GM12878 (cell line): Measurements from ENCODE around the gene KRT75. TPM values are rescaled to one million over a fixed set of nuclear protein-coding genes. Genes with fewer than 3 reads are reported as not detected.

ENCODE experiments used
- ATAC-seq: fragments of 200-7000 bp; cut with Tn5 transposase; 3 replicates; pipeline ENCODE4 v1.9.1; 2020; ENCODE audit warnings: mild to moderate bottlenecking, moderate library complexity
- BruUV-seq: library from RNA; stranded (reverse); fragments of 400-500 nt; replicated peaks from 2 replicates; lab custom pipeline; 2021; lab: Mats Ljungman, UMichigan
- CTCF ChIA-PET: fragments of 300-600 bp; sonication (Branson Sonifier 250); formaldehyde crosslinking; extraction: SDS; loops from one replicate; lab custom pipeline; 2021; ENCODE audit warnings: inconsistent platforms; lab: Yijun Ruan, JAX
- POLR2A ChIA-PET: fragments of 350-600 bp; formaldehyde crosslinking; extraction: SDS; loops from one replicate; lab custom pipeline; 2021; ENCODE audit warnings: inconsistent platforms; lab: Charles Lee
- RAD21 ChIA-PET: fragments of 300-600 bp; sonication (Branson Sonifier 250); formaldehyde crosslinking; loops from one replicate; lab custom pipeline; 2023; ENCODE audit warnings: antibody characterized with exemption; ENCODE audit not compliant: unreplicated experiment; lab: Charles Lee
- SMC1A ChIA-PET: fragments of 300-600 bp; sonication (Branson Sonifier 250); formaldehyde crosslinking; loops from one replicate; lab custom pipeline; 2023; ENCODE audit not compliant: unreplicated experiment, uncharacterized antibody; lab: Charles Lee
- DNase-seq: peaks from one replicate; pipeline ENCODE4 v3.0.0-alpha.2; 2011; ENCODE audit warnings: low read depth, low spot score
- FAIRE-seq: peaks from 3 replicates; lab custom pipeline; 2011; peaks lifted over from hg19 to GRCh38; lab: Jason Lieb, UNC
- H2AFZ ChIP-seq: 2 replicates; pipeline ENCODE4 v1.6.0; 2011; ENCODE audit warnings: low read depth, low read length, control low read depth; ENCODE audit not compliant: control insufficient read depth
- H3K27ac ChIP-seq: 2 replicates; pipeline ENCODE4 v1.5.1; 2011; ENCODE audit warnings: control low read depth; ENCODE audit not compliant: control insufficient read depth, insufficient read depth
- H3K27me3 ChIP-seq, 2 experiments: replicated peaks in 1 of 2; 2 replicates each; pipeline versions ENCODE4 v1.6.0 to v1.6.1; 2011; ENCODE audit warnings: low read length in 1 of 2; ENCODE audit not compliant: control insufficient read depth in 2 of 2, insufficient read depth in 2 of 2
- H3K36me3 ChIP-seq, 2 experiments: 2 replicates each; pipeline ENCODE4 v1.5.1; 2011; ENCODE audit warnings: low read length in 1 of 2; ENCODE audit not compliant: control insufficient read depth in 2 of 2, insufficient read depth in 2 of 2
- H3K4me1 ChIP-seq: 2 replicates; pipeline ENCODE4 v1.6.1; 2011; ENCODE audit warnings: mild to moderate bottlenecking, low read length, moderate library complexity, mixed read lengths; ENCODE audit not compliant: control insufficient read depth, insufficient read depth
- H3K4me2 ChIP-seq: 2 replicates; pipeline ENCODE4 v1.6.0; 2011; ENCODE audit warnings: control low read depth; ENCODE audit not compliant: control insufficient read depth, insufficient read depth
- H3K4me3 ChIP-seq: fragments of 200-600 bp; sonication (generic); 2 replicates; pipeline ENCODE4 v1.5.1; 2016
- H3K79me2 ChIP-seq: 2 replicates; pipeline ENCODE4 v1.6.0; 2011; ENCODE audit warnings: low read length; ENCODE audit not compliant: control insufficient read depth, insufficient read depth
- H3K9ac ChIP-seq: 2 replicates; pipeline ENCODE4 v1.8.0; 2011; ENCODE audit warnings: low read length, control low read depth, mixed read lengths; ENCODE audit not compliant: control insufficient read depth, insufficient read depth
- H3K9me3 ChIP-seq: replicated peaks from 3 replicates; pipeline ENCODE4 v1.5.1; 2011; ENCODE audit warnings: mild to moderate bottlenecking, low read length; ENCODE audit not compliant: control insufficient read depth, insufficient read depth
- H4K20me1 ChIP-seq: 2 replicates; pipeline ENCODE4 v1.6.0; 2011; ENCODE audit not compliant: control insufficient read depth, insufficient read depth
- ESRRA ChIP-seq: IDR thresholded peaks from 2 replicates; pipeline ENCODE4 v1.6.1; 2012; ENCODE audit warnings: mild to moderate bottlenecking, low read length, improper control_type of control experiment
- KDM1A ChIP-seq: fragments of 200-600 bp; sonication (generic); IDR thresholded peaks from 2 replicates; pipeline ENCODE4 v1.6.1; 2016; ENCODE audit warnings: borderline replicate concordance
- MYB ChIP-seq: fragments of 150-350 bp; IDR thresholded peaks from 2 replicates; pipeline ENCODE4 v1.6.1; 2014; ENCODE audit warnings: mild to moderate bottlenecking, low read depth, low read length, borderline replicate concordance
- RELA ChIP-seq: fragments of 450-650 bp; IDR thresholded peaks from 2 replicates; pipeline ENCODE4 v1.8.0; 2014; ENCODE audit warnings: borderline replicate concordance; ENCODE audit not compliant: partially characterized antibody
- ZNF274 ChIP-seq: IDR thresholded peaks from one replicate; pipeline ENCODE4 v1.8.0; 2011; ENCODE audit not compliant: insufficient read length, insufficient read depth
- WGBS: methylation state at CpG from one replicate; pipeline ENCODE4 v1.1.6; 2016; ENCODE audit warnings: low lambda C conversion rate; ENCODE audit not compliant: insufficient replicate concordance, insufficient coverage; ENCODE audit errors: missing lambda C conversion rate; 5-methylcytosine and 5-hydroxymethylcytosine counted together
- in situ Hi-C: fragments of 300-500 bp; cut with MboI; formaldehyde crosslinking; loops from 9 replicates; pipeline ENCODE4 v1.14.3; 2018; ENCODE audit warnings: mixed read lengths
- intact Hi-C: fragments of 100-400 bp; cut with micrococcal nuclease; formaldehyde crosslinking; loops from one replicate; pipeline ENCODE4 v1.14.2; 2022; ENCODE audit not compliant: unreplicated experiment
- polyA plus RNA-seq, 11 experiments: library from polyadenylated mRNA; depleted of rRNA in 4 of 11; unstranded in 6 of 11; stranded (reverse) in 5 of 11; fragments of >200 nt; fragmentation: Nextera tagmentation in 4 of 11; fragmentation: Illumina TruSeq in 1 of 11; extraction: Ambion mirVana in 4 of 11; extraction: Trizol in 1 of 11; gene quantifications; 1 replicate in 1 of 11; 2 replicates in 10 of 11; pipeline versions ENCODE4 v1.2.1 to v1.2.3, GENCODE V29; 2011 to 2016; ENCODE audit warnings: inconsistent platforms in 2 of 11, missing spikeins in 2 of 11, low read depth in 1 of 11
- total RNA-seq, 4 experiments: library from RNA; depleted of rRNA in 3 of 4; stranded (reverse); fragments of >200 nt in 3 of 4; fragmentation: Illumina TruSeq in 1 of 4; extraction: Trizol in 1 of 4; gene quantifications; 2 replicates each; pipeline versions ENCODE4 v1.2.1 to v1.2.3, GENCODE V29; 2013 to 2021
- TF ChIP-seq, protein P1 (sequence below): fragments of 450-650 bp; formaldehyde crosslinking; IDR thresholded peaks from 2 replicates; pipeline ENCODE4 v1.4.0; 2022; ENCODE audit warnings: mild to moderate bottlenecking, moderate library complexity
- TF ChIP-seq, protein P2 (sequence below): fragments of 450-650 bp; IDR thresholded peaks from 2 replicates; pipeline ENCODE4 v1.6.1; 2016; ENCODE audit warnings: mild to moderate bottlenecking, moderate library complexity, borderline replicate concordance
- TF ChIP-seq, protein P3 (sequence below): IDR thresholded peaks from 2 replicates; pipeline ENCODE4 v1.6.1; 2011; ENCODE audit warnings: borderline replicate concordance, low read depth, mild to moderate bottlenecking, moderate library complexity, mixed read lengths, low read length; ENCODE audit not compliant: insufficient read depth; ENCODE audit errors: extremely low read length
- TF ChIP-seq, protein P4 (sequence below): fragments of 450-650 bp; IDR thresholded peaks from 2 replicates; pipeline ENCODE4 v1.6.1; 2017; ENCODE audit warnings: borderline replicate concordance

The KRT75 gene
- total and polyA plus RNA-seq, 10 of the 15 experiments (the other 5 are each of a cell fraction or from before 2014, with no cell fraction given), result not detected

DNA sequence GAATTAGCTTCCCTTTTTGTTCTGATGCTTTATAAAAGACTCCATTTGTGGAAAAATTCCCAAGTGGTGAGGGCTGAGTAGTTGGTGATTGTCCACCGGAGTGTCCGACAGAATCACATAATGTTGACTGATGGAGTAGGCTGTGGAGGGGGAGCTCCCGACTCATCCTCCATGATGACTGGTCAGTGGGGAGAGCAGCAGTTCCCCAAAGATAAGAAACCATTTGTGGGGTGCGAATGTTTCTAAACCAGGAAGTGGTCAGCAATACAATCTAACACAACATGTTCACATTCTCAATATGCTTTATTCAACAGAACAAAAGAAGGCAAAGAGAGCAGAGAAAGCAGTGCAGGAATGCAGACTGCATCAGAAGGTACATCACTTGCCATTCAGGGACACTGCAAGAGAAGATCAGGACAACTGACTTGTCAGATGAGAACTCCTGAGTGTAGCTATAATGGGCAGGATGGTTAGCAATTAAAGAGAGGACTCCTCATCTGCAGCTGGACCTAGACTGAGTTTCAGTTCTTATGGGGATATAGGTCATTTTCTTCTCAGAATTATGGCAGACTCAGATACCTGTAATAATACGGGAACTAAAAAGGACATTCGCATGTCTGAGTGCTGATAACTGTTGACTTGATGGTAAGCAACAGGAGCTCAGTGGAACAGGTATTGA is 12.3 kb upstream of the KRT75 start (continued):
- TF ChIP-seq, protein P1, sequence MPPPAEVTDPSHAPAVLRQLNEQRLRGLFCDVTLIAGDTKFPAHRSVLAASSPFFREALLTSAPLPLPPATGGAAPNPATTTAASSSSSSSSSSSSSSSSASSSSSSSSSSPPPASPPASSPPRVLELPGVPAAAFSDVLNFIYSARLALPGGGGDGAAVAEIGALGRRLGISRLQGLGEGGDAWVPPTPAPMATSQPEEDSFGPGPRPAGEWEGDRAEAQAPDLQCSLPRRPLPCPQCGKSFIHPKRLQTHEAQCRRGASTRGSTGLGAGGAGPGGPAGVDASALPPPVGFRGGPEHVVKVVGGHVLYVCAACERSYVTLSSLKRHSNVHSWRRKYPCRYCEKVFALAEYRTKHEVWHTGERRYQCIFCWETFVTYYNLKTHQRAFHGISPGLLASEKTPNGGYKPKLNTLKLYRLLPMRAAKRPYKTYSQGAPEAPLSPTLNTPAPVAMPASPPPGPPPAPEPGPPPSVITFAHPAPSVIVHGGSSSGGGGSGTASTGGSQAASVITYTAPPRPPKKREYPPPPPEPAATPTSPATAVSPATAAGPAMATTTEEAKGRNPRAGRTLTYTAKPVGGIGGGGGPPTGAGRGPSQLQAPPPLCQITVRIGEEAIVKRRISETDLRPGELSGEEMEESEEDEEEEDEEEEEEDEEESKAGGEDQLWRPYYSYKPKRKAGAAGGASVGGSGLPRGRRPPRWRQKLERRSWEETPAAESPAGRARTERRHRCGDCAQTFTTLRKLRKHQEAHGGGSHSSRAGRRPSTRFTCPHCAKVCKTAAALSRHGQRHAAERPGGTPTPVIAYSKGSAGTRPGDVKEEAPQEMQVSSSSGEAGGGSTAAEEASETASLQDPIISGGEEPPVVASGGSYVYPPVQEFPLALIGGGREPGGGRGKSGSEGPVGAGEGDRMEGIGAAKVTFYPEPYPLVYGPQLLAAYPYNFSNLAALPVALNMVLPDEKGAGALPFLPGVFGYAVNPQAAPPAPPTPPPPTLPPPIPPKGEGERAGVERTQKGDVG (CRISPR knock-in tag), result no peak
- no peak for TF ChIP-seq ZNF274

DNA sequence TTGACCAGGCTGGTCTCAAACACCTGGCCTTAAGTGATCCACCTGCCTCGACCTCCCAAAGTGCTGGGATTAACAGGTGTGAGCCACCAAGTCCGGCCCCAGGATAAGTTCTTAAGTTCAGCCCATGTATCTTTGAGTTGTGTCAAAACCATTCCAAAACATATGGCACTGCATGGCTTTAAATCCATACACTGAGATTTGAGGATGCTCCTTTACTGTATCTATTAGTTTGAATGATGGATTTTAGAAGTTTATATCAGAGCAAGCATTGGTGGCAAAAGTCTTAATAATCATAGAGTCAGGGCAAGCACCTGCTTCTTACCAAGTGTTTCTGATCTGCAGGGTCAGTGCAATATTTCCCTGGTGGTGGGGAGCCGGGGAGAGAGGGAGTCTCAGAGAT is 11.7 kb upstream of the KRT75 start:
- Histone ChIP-seq H3K27ac (no peak overlapping the region), H3K79me2 (no peaks in the 10 kb centered on the region), H3K27me3 (peaks cover 4 to 11% of the 10 kb centered on the region in 2 experiments), H3K9me3 (no peaks in the 10 kb centered on the region), H2AFZ (no peak overlapping the region), H3K36me3 (no peaks in the 10 kb centered on the region), H4K20me1 (no peaks in the 10 kb centered on the region), H3K4me1 (no peaks in the 10 kb centered on the region), H3K9ac (no peak overlapping the region), H3K4me3 (no peak overlapping the region), H3K4me2 (no peak overlapping the region)
- CTCF ChIA-PET, result no interaction called here
- intact Hi-C loops (no loop called here), in situ Hi-C loops (no loop called here)
- ATAC-seq (no peak), DNase-seq (no peak), FAIRE-seq (no peak)
- BruUV-seq, result no TSS peak
- SMC1A ChIA-PET, result interaction anchor here (1.6 kb wide), 1 partner anchor 15 kb away, joined by 3 read pairs; no protein-coding TSS in a partner anchor
- POLR2A ChIA-PET, result no interaction called here
- 0% methylated on average over 3 of the region's 3 CpGs for WGBS
- RAD21 ChIA-PET, result no interaction called here
- TF ChIP-seq KDM1A, result no peak
- no peak for TF ChIP-seq RELA
- TF ChIP-seq, protein P2, sequence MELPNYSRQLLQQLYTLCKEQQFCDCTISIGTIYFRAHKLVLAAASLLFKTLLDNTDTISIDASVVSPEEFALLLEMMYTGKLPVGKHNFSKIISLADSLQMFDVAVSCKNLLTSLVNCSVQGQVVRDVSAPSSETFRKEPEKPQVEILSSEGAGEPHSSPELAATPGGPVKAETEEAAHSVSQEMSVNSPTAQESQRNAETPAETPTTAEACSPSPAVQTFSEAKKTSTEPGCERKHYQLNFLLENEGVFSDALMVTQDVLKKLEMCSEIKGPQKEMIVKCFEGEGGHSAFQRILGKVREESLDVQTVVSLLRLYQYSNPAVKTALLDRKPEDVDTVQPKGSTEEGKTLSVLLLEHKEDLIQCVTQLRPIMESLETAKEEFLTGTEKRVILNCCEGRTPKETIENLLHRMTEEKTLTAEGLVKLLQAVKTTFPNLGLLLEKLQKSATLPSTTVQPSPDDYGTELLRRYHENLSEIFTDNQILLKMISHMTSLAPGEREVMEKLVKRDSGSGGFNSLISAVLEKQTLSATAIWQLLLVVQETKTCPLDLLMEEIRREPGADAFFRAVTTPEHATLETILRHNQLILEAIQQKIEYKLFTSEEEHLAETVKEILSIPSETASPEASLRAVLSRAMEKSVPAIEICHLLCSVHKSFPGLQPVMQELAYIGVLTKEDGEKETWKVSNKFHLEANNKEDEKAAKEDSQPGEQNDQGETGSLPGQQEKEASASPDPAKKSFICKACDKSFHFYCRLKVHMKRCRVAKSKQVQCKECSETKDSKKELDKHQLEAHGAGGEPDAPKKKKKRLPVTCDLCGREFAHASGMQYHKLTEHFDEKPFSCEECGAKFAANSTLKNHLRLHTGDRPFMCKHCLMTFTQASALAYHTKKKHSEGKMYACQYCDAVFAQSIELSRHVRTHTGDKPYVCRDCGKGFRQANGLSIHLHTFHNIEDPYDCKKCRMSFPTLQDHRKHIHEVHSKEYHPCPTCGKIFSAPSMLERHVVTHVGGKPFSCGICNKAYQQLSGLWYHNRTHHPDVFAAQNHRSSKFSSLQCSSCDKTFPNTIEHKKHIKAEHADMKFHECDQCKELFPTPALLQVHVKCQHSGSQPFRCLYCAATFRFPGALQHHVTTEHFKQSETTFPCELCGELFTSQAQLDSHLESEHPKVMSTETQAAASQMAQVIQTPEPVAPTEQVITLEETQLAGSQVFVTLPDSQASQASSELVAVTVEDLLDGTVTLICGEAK, result no peak
- TF ChIP-seq, protein P3, sequence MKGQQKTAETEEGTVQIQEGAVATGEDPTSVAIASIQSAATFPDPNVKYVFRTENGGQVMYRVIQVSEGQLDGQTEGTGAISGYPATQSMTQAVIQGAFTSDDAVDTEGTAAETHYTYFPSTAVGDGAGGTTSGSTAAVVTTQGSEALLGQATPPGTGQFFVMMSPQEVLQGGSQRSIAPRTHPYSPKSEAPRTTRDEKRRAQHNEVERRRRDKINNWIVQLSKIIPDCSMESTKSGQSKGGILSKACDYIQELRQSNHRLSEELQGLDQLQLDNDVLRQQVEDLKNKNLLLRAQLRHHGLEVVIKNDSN, result no peak
- no peak for TF ChIP-seq MYB
- TF ChIP-seq, protein P4, sequence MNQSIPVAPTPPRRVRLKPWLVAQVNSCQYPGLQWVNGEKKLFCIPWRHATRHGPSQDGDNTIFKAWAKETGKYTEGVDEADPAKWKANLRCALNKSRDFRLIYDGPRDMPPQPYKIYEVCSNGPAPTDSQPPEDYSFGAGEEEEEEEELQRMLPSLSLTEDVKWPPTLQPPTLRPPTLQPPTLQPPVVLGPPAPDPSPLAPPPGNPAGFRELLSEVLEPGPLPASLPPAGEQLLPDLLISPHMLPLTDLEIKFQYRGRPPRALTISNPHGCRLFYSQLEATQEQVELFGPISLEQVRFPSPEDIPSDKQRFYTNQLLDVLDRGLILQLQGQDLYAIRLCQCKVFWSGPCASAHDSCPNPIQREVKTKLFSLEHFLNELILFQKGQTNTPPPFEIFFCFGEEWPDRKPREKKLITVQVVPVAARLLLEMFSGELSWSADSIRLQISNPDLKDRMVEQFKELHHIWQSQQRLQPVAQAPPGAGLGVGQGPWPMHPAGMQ, result no peak
- TF ChIP-seq ESRRA, result no peak
